HG03108 (cell line): ENCODE data around the gene ITFG1.
"Not testable (repeated sequence)": the region's sequence is repeated elsewhere in the genome, so short reads cannot be mapped to it uniquely, and the experiment has no call there.

Source experiments
- ATAC-seq: cut with Tn5 transposase; IDR thresholded peaks from one replicate; pipeline ENCODE4 v1.9.1; 2021; ENCODE audit warnings: moderate library complexity; ENCODE audit not compliant: unreplicated experiment

ITFG1 gene

DNA sequence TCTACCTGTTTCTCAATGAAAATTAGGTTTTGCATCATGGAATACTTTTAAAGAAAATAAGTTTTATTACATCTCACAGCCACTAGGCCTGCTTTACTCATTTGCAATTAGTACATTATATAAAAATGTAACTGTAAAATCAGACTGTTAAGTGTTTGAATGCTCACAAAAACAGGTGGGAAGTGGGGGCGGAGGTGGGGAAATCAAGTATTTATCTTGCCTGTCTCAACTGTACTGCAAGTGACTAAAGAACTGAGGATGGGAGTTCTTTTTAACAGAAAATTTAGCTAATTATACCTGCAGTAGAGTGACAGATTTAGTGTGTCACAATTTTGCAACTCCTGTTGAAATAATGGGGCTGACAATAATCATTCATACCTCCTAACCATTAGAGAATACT lies 34.1 kb downstream of the ITFG1 start:
- no peak for ATAC-seq

DNA sequence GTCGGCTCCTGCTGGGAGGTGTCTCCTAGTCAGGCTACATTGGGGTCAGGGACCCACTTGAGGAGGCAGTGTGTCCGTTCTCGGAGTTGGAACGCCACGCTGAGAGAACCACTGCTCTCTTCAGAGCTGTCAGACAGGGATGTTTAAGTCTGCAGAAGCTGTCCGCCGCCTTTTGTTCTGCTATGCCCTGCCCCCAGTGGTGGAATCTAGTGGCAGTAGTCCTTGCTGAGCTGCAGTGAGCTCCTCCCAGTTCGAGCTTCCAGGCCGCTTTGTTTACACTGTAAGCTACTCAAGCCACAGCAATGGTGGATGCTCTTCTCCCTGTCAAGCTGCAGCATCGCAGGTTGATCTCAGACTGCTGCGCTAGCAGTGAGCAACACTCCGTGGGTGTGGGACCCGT lies 36.0 kb downstream of the ITFG1 start:
- no peak for ATAC-seq

DNA sequence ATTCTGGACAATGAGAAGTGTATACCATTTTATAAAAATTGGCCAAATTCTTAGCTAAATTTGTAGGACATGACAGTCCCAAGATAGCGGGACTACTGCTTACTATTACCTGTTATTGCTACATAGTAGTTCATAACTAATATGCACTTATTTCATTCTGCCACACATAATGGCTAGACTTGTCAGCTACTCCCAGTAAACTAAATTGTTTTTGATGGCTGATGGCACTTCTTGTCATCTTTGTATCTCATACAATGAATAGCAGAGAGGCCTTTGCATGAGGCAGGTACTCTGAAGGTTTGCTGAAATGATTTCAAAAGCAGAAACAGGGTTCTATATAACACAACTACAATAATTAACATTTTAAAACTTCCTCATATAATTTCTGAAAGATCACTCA lies 44.0 kb downstream of the ITFG1 start:
- ATAC-seq = no peak

DNA sequence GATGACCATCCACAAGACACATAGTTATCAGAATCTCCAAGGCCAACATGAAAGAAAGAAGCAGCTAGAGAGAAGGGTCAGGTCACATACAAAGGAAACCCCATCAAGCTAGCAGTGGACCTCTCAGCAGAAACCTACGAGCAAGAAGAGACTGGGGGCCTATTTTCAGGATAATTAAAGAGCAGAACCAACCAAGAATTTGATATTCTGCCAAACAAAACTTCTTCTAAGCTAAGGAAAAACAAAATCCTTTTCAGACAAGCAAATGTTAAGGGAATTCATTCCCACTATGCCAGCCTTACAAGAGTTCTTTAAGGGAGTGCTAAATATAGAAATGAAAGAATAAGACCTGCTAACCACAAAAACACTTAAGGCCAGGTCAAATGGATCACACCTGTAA lies 47.8 kb downstream of the ITFG1 start:
- ATAC-seq = no peak

DNA sequence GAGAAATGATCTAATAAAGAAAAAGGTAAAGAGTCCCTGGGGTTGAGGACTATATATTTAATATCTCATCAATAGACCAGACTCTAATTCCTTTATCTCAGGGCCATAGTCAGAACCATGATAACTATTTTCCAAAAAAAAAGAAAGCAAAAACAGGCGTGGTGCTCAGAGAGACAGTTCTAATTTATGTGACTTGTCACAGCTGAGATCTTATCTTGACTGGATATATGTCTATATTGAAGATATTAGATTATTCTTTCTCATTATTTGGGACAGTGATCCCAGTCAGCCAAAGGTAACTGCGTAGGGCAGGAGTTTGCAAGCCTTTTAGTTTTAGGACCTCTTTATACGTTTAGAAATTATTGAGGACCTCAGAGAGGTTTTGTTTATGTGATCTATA lies 52.4 kb downstream of the ITFG1 start:
- ATAC-seq = no peak

DNA sequence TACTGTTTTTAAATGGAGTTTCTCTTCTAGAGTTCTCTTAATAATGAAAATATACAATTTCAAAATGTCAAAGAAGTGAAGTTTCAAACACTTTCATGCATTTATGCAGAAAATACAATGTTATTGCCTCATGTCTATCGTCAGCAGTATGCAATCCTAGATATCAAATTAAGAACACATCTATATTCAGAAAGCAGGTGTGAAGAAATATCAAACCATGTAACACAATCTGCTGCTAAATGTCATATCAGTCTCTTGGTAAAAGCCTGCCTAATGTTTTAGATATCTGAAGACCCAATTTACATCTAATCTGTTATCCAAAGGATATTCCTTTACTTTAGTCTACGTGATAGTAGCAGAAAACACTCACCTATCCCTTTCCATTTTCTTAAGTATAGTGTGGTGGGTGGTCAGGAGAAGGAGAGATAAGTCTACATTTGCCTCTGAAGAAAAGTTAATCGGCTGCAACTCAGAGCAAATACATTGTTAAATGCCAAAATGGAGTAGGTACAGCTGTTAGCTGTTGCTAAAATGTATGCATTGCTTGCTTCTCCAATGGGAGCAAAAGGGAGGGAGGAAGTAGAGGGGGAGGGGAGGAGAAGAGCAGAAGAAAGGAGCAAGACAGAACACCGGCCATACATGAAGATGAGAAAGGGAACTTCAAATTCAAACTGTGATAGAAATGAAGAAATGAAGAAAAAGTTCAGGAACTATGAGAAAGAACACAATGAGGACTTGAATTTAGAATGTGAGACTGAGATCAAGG lies 64.9 kb downstream of the ITFG1 start:
- ATAC-seq = no peak

DNA sequence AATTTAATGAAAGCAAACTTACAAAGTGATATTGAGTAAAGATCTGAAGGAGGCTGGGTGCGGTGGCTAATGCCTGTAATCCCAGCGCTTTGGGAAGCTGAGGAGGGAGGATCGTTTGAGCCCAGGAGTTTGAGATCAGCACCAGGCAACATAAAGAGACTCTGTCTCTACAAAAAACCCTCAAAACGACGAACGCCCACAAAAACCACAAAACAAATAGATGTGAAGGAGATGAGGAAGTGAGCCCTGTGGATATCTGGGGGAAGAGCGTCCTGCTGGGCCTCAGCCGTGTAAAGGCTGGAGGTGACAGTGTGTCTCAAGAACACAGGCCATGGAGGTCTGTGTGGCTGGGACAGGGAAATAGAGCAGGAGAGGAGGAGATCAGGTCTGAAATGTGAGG lies 68.8 kb downstream of the ITFG1 start:
- no peak for ATAC-seq

DNA sequence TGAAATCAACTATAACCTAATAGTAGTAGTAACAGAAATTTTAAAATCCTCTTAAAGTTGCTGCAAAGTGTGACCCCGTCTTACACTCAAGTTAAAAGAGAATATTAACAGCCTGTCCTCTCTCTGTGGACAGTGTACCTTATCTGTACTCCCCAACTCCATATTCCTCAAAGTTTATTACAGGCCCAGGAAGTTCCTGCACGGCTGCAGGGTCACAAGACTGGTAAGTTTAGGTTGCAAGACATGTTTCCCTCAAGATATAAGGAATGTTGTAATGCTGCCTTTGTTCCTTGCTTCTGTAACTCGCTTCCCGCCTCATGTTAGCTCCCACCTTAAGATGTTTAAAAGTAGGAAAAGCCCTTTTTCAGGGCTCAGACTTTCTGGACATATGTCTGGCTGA lies 72.2 kb downstream of the ITFG1 start:
- ATAC-seq = no peak

DNA sequence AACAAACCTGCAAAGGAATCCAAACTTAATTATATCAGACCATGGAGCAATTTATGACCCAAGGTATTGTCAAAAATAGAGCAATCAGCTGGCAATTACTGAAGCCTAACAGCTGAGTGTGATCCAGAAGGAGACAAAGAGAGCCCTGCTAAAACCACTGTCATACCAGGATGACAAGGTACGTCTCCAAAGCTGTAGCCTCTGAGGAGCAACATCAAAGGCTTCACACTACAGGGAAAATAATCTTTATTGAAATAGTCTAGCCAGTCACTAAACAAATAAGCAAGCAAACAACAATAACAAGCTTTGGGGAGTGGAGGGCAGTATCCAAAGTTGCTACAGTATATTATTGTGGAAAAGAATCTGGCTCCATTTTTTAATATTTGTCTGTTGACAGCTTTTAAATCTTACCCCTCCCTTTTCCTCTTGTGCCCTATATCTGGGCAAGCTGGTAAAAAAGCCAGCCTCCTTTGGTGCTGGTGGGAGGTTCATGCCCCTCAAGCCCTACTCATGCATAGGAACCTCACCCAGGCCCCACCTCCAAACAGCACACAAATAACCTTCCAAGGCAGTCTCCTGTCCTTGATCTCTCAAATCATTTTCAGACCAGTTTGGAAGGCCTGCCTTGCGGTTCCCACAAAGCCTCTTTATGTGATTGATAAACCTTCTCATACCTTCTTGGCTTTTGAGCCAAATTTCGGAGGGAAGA lies 73.7 kb downstream of the ITFG1 start:
- no peak for ATAC-seq

DNA sequence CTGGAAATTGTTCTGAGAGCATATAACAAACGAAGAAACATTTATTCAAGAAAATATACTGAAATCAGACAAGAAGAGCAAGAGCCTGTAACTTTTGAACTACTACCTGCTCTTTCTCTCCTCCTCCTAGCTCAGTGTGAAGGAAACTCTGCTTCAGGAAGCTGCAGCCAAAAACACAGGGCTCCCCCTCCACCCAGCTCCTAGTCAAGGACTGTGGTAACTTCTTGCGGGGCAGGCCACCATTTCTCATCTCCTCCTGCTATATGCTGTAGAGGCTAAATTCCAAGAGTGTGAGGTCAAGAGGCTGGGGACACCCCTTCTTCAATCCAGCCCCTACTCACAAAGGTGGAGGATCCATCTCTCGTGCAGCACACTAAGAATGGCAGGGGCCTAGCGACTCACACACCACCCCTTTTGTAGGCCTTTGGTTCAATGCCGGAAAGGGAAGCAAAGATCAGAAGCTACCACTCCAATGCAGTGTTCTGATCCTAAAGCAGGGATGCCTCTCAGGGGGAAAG lies 74.6 kb downstream of the ITFG1 start:
- ATAC-seq = no peak

DNA sequence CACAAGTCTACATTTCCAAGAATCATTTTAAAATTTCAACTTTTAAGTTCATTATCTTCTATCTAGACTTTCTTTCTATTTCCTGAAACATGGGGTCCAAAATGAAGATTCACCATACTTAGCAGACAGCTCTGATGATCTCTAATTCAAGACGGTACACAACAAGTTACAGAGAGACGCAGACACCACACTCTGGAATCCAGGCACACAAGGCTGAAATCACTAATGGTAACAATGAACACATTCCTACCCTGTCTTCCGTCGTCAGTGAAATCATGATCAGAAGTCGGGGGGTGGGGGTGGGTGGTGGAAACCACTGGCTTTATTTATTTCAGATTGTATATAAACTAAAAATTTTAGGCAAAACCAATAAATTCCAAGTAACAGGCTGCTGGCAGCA lies 78.5 kb downstream of the ITFG1 start:
- ATAC-seq = no peak

DNA sequence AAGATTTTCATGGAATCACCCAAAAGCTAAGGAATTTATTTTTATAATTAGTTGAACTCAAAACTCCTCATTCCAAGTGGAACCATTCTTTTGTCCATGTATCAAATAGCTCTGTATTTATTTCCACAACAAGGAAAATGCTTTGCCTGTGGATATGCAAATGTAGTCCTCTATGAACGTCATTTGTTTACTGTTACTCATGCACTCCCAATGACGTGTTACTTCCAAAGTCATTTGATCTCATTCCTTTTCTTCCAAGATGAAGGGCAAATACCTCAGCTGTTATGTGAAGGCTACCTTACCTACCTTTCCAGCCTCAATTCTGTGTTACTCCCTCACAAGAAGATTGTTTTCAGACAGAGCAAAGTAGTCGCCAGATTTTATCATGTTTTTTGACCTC lies 83.7 kb downstream of the ITFG1 start:
- ATAC-seq = no peak

DNA sequence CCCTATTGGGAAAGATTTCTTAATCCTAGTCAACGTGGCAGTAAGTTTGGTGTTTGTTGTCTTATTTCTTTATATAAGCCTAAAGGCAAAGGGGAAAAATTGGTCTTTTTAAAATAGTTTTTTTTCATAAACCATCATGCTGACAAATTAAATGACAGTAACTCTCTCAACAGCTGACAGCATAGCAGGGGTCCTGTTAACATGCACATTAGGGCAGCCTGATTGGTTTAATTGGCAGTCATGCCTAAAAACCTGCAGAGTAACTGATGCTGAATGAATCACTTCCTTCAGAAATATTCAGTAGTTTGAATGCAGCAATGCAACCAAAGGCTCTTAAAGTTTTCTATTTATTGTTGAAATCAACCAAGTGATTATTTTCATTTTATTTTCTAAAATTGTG lies 85.4 kb downstream of the ITFG1 start:
- no peak for ATAC-seq

DNA sequence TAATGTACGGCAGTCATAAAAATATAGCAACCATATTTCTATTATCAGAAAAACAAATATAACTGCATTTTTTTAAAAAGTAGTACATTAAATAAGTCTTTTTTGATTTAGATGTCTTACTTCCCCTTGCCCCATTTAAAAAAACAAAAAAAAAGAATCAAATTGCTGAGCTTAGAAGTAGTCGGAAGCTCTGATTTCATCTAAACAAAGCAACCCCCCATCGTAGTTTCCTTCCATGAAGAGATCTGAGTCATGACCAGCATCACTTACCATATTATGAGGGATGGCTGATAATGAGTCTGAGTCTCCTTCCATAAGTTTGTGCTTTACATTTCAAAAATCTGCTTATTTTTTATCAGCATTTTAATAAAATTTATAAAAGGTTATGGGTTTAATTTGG lies 86.2 kb downstream of the ITFG1 start:
- no peak for ATAC-seq

DNA sequence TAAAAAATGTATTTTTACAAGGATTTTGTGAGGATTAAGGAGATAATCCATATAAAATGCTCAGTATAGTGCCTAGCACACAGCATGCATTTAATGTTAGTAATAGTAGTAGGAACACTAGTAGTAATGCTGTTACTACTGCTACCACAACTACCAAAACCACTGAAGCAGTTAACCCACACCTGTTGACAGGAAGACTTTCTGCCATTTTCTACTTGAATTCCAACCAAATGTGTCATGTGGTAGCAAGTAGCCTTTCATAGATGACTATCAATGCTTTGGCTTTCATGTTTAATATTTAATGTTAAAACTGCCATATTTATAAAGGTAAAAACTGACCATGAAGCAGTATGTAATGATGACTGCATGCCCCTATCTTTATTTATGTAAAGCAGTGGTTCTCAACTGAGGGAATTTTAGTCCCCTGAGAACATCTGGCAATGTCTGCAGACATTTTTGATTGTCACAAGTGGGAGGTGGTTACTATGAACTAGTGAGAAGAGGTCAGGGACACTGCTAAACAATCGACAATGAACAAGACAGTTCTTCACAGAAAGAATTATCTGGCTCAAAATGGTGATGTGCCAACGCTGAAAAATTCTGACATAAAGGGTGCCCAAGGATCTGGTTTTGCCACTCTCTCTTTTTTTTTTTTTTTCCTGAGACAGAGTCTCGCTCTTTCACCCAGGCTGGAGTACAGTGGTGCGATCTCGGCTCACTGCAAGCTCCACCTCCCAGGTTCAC lies 89.4 kb downstream of the ITFG1 start:
- no peak for ATAC-seq

DNA sequence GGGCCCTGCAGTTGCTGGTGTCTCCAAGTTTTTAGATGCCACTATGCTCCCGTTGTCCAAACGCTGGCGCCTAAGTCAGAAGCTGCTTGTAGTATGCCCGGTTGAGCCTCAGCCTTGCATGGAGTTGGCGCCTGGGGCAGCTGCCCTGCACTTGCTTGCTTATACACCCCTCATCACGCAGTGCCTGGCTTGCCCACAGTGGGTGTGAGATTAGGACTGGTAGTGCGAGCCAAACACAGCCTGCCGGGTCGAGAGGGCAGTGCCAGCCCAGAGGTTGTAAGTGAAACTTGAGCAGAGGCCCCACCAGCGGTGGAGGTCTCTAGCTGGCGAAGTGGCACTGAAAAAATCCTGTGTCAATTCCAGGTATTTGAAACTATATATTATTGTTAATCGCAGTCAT lies 90.3 kb downstream of the ITFG1 start:
- ATAC-seq = no peak

DNA sequence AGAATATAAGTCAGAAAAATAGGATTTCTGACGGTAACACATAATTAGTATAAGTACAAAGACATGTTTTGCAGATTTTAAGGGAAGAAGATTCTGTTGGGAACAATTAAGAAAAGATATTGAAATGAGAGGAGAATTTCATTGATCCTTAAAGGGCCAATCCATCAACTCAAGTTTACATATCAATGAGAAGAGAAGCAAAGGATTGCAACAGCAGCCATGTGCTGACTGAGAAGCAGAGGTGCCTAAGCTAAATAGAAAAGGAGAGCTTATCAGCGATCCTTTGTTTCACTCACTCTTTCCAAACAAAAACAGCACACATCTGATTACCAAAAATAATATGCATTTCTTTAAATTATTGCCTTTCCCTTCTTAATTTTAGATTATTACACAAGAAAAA lies 94.6 kb downstream of the ITFG1 start:
- no peak for ATAC-seq

DNA sequence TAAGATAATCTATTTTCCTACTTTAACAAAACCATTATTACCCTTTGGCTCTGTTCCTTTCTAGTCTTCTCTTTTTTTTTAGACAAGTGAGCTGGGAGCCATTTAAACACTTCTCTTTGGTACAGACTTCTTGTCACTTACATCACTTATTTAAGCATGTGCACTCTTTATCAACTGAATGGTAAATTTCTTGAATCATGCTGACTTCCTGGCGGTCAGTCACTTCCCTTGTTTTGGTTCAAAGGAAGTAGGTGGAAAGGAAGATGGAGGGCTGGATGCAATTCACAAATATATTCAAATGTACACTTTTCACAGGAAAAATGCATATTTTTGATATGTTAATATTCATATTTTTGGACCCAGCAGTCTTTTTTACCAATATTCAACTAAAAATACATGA lies 97.1 kb downstream of the ITFG1 start:
- ATAC-seq = no peak

DNA sequence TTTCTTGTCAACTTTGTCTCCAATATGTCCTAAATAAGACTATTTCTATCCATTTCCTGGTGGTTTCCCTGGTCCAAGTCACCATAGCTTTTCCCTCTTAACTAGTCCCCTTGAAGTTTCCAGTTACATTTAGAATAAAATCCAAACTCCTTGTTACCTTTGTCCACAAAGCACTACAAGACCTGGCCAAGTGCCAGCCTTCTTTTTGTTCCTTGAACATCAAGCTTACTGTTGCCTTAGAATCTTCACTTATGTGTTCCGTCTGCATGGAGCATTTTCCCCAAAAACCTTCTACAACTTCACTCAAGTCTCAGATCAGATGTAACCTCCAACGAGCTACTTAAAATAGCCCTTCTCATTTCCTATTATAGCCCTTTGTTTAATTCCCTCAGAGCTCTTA lies 101.4 kb downstream of the ITFG1 start:
- ATAC-seq = no peak

DNA sequence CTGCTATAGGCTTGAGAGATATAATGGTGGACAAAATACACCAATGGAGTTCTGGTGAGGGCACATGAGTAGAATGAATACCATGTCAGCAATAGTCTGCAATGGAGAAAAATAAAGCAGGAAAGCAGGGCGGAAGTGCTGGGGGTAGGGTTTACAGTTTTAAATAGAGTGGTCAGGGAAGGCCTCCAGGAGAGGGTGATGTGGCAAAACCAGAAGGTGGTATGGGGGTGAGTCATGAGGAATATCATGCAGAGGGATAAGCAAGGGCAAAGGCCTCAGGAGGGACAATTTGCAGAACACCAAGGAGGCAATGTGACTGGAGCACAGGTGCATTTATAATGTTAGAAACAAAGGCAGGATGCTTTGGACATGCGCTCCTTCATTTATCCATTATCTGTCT lies 102.0 kb downstream of the ITFG1 start:
- ATAC-seq = no peak

DNA sequence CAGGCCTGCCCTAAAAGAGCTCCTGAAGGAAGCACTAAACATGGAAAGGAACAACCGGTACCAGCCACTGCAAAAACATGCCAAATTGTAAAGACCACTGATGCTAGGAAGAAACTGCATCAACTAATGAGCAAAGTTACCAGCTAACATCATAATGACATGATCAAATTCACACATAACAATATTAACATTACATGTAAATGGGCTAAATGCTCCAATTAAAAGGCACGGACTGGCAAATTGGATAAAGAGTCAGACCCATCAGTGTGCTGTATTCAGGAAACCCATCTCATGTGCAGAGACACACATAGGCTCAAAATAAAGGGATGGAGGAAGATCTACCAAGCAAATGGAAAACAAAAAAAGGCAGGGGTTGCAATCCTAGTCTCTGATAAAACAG lies 111.8 kb downstream of the ITFG1 start:
- not testable (repeated sequence) for ATAC-seq
